Ramos (cell line): Measurements from ENCODE around the gene DMRT2.

Source experiments
- in situ Hi-C: fragments of 300-500 bp; cut with MboI; formaldehyde crosslinking; loops from one replicate; pipeline ENCODE4 v1.14.3; 2022; ENCODE audit warnings: low sequenced_read_pairs; ENCODE audit not compliant: unreplicated experiment

Gene DMRT2

GRCh38 chr9:1046639-1047572 lies 3.3 kb upstream of the DMRT2 start:
- in situ Hi-C loops = no loop called here

DNA sequence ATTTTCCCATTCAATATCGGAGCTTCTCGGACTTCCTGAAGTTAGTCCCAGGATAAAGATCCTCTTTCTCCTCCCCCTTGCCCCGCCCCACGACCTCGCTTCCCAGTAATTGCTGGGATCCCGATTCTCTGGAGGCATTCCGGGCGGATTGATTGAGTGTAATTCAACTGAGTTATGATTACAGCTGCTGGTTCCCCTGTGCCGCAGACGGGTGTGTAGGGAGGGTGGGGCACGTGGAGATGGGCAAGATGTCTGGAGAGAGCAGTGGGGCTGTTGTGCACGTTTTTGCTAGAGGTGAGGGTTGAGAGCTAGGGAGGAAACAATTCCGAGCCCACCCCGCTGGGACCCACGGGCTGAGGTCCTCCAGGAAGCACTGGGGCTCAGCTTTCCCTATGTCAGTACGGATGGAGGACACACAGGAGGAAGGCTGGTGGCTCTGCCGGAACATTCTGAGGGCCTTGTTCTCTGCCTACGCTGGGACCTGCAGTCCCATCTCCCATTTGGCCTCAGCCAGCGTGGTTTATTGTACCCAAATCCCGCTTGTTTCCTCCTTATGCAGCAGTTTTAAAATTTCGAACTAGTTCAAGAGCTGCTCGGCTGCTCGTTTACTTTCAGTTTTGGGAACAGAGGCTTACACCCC lies 2.4 kb upstream of the DMRT2 start:
- in situ Hi-C loops = no loop called here

- in situ Hi-C loops = no loop called here
Measured at GRCh38 chr9:1048231-1048619, 1.9 kb upstream of the DMRT2 start.

GRCh38 chr9:1048811-1049210 lies 1.3 kb upstream of the DMRT2 start:
- in situ Hi-C loops = no loop called here

GRCh38 chr9:1049641-1050040 lies 516 bp upstream of the DMRT2 start:
- in situ Hi-C loops = no loop called here

GRCh38 chr9:1051210-1051583 lies 1.0 kb downstream of the DMRT2 start:
- in situ Hi-C loops = no loop called here

- in situ Hi-C loops = no loop called here
Measured at GRCh38 chr9:1051584-1052275, 1.6 kb downstream of the DMRT2 start.

- in situ Hi-C loops = no loop called here
Measured at GRCh38 chr9:1052365-1053281, 2.5 kb downstream of the DMRT2 start.

DNA sequence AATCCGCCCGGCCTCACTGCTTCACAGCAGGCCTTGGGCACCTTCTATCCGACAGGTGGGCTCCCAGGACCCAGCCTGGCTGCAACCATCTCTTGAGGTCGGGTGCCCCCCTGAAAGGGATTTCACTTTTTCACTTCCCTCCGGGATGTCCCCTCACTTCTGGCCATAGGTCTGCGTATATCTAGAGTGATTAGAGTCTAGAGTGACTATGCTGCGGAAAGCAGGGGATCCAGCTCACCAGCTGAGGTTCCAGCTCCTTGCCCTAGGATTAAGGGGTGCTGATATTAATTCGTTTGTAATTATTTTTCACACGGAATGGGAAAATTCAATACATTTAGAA lies 3.1 kb downstream of the DMRT2 start:
- in situ Hi-C loops = no loop called here

DNA sequence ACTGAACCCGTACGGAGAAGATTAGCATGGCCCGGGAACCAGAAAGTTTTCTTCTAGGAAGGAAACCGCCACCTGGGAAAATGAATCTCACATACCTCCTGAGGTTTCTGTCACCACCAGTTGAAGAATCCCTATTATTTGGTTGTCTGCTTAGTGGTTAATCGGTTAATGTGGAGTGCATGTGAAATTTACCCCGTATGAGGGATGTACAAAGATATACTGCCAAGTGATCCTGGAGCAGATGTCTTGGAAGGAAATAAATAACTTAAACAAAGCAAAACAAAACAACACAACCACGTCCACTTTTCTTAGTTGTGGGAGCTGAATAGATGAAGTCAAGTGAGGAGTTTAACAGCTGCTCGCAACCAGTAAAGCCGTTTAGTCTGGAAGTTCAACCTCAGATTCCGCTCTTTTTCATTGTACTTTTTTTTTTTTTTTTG lies 3.8 kb downstream of the DMRT2 start:
- in situ Hi-C loops = no loop called here

- in situ Hi-C loops = no loop called here
Measured at GRCh38 chr9:1055166-1055565, 5.0 kb downstream of the DMRT2 start.

- in situ Hi-C loops = no loop called here
Measured at GRCh38 chr9:1057910-1058309, 7.8 kb downstream of the DMRT2 start.

- in situ Hi-C loops = no loop called here
Measured at GRCh38 chr9:1058826-1059487, 8.8 kb downstream of the DMRT2 start.

DNA sequence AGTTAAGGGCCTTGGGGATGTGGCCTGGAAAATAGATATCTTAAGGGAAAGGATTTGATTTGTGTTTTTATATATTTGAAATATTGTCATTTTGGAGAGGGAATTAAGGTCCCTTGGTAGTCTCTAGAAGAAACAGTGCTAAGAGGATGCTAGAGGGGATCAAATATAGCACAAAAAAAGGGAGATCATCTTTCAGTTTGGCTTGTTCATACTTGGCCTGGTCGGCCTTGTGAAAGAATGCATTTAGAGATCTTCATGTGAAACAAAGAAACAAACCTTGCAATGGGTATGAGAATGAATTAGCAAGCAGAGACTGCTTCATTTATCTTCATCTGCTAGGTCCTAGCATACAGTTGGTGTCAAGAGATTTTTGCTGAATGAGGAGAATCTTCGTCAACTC lies 15.0 kb downstream of the DMRT2 start:
- in situ Hi-C loops = no loop called here

DNA sequence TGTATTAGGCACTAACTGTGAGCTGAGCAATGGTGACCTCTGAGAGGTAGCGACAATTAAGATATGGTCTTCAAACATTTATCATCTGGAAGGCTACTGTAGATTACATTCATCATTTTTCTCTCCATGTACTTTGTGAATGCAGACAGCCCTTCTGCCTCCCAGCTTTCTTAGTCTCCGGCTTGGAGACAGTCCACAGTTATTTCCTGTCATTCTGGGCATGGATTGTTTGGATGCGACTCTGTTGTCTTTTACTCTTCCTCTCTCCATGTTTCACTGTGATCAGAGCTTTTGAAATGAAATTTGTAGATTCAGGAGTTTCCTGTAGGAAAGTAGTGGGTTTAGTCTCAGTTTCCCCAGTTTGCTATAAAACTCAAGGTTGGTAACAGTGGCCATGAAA lies 20.5 kb downstream of the DMRT2 start:
- in situ Hi-C loops = no loop called here

GRCh38 chr9:1071730-1072129 lies 21.6 kb downstream of the DMRT2 start:
- in situ Hi-C loops = no loop called here

GRCh38 chr9:1073497-1073896 lies 23.3 kb downstream of the DMRT2 start:
- in situ Hi-C loops = no loop called here

GRCh38 chr9:1077616-1078015 lies 27.5 kb downstream of the DMRT2 start:
- in situ Hi-C loops = no loop called here

GRCh38 chr9:1083325-1083913 lies 33.3 kb downstream of the DMRT2 start:
- in situ Hi-C loops = no loop called here
